Measurements from ENCODE around the gene CYP4F8. TPM values are rescaled to one million over a fixed set of nuclear protein-coding genes. Genes with fewer than 3 reads are reported as not detected.

Gene CYP4F8, protein sequence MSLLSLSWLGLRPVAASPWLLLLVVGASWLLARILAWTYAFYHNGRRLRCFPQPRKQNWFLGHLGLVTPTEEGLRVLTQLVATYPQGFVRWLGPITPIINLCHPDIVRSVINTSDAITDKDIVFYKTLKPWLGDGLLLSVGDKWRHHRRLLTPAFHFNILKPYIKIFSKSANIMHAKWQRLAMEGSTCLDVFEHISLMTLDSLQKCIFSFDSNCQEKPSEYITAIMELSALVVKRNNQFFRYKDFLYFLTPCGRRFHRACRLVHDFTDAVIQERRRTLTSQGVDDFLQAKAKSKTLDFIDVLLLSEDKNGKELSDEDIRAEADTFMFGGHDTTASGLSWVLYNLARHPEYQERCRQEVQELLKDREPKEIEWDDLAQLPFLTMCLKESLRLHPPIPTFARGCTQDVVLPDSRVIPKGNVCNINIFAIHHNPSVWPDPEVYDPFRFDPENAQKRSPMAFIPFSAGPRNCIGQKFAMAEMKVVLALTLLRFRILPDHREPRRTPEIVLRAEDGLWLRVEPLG
- total RNA-seq: 10 to 100 TPM in 2 of 4 donors, 1 to 10 TPM in 2; 4.6 to 16.4 (median 9.1) TPM

DNA sequence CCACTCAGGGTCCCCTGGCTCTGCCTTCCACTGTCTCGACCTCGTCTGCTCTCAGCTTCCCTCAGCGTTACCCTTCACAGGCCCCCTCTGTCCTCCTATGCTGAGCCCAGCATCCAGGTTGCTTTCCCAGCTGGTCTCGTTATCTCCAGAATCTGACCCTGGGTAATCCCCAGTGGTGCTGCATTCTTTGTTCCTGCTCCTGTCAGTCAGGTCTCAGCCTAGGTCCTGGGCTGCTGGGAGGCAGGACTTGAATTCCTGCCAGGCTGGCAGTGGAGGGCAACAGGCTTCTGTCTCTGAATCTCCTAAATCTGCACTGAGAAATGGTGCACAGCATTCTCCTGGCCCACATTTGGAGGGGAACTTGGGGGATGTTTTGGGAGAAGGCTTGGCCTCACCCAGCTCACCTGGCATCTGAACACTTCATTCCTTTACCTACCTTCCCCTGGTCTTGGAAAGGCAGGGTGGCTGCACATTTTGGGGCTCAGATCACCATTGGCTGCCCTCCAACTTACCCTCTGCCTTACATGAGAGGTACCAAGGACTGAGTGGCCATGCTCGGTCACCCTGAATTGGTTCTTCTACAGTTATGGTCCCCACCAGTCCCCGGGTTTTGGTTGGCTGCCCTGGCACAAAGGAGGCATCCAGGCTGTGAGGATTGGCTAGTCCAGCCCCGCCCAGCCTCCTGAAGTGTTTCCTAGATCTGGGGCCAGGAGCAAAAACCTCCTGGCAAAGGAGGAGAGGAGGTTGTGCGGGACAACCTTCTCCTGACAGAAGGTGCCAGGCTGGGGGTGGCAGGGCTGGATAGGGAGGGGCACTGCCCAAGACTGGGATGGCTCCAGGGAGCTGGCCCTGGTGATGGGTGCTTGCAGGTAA lies at the start of gene CYP4F8:
Gene CYP4F8 (plus strand): TSS at position 712 of the 873 bp plus-strand sequence. CDS start 399 bp downstream, outside the sequence.
- intact Hi-C loops (cut with DNase I; ENCODE audit: low total_unique reads): no loop called here
- DNase-seq (ENCODE audit: low spot score in 2 of 2): peak in 1 of 2 donors; percentile 57
- 29 to 35% methylated on average over 8 of the region's 8 CpGs for WGBS, 2 donors
- TF ChIP-seq POLR2A (IDR thresholded peaks at IDR 0.05): no peak
- TF ChIP-seq, protein P1, sequence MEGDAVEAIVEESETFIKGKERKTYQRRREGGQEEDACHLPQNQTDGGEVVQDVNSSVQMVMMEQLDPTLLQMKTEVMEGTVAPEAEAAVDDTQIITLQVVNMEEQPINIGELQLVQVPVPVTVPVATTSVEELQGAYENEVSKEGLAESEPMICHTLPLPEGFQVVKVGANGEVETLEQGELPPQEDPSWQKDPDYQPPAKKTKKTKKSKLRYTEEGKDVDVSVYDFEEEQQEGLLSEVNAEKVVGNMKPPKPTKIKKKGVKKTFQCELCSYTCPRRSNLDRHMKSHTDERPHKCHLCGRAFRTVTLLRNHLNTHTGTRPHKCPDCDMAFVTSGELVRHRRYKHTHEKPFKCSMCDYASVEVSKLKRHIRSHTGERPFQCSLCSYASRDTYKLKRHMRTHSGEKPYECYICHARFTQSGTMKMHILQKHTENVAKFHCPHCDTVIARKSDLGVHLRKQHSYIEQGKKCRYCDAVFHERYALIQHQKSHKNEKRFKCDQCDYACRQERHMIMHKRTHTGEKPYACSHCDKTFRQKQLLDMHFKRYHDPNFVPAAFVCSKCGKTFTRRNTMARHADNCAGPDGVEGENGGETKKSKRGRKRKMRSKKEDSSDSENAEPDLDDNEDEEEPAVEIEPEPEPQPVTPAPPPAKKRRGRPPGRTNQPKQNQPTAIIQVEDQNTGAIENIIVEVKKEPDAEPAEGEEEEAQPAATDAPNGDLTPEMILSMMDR (IDR thresholded peaks at IDR 0.05): no peak
- H3K4me3 ChIP-seq (ENCODE audit: low read depth, poor library complexity, severe bottlenecking): no peak within 1 kb of the TSS

DNA sequence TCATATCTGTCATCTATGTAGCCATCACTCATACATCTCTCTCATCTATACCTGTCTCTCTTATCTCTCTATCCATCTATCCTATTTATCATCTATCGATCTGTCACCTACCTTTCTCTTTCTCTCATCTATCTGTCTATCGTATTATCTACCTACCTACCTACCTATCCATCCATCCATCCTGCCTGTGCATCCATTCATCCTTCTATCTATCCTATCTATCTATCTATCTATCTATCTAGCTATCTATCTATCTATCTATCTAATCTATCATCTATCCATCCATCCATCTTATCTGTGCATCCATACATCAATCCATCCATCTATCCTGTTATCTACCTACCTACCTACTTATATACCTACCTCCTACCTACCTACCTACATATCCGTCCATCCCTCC lies 44.6 kb upstream of the CYP4F8 start:
- no peak for TF ChIP-seq POLR2A (IDR thresholded peaks at IDR 0.05)
- TF ChIP-seq, protein P1 (IDR thresholded peaks at IDR 0.05): no peak
- H3K4me3 ChIP-seq (ENCODE audit: low read depth, poor library complexity, severe bottlenecking): no peak overlapping the region
- no peak for DNase-seq (ENCODE audit: low spot score in 2 of 2)
- 78 to 88% methylated on average over 3 of the region's 3 CpGs for WGBS, 2 donors
- intact Hi-C loops (cut with DNase I; ENCODE audit: low total_unique reads): no loop called here

DNA sequence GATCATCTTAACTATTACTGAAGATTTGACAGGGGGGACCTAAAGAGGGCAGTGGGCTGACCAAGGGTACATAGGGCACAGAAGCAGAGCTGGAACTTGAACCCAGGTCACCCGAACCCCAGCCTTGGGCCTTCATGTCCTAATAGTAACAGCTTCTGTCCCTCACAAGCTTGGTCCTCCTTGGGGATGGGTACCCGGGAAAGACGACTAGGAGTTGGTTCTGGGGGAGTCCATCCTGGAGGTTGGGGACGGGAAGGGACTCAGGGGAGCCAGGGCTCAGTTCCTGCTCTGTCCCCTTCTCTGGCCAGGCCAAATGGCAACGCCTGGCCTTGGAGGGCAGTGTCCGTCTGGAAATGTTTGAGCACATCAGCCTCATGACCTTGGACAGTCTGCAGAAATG lies 39.6 kb upstream of the CYP4F8 start:
- TF ChIP-seq, protein P1 (IDR thresholded peaks at IDR 0.05): no peak
- no peak for TF ChIP-seq POLR2A (IDR thresholded peaks at IDR 0.05)
- intact Hi-C loops (cut with DNase I; ENCODE audit: low total_unique reads): no loop called here
- WGBS, 2 donors: 61 to 67% methylated on average over 6 of the region's 6 CpGs
- no peak overlapping the region for H3K4me3 ChIP-seq (ENCODE audit: low read depth, poor library complexity, severe bottlenecking)
- DNase-seq (ENCODE audit: low spot score in 2 of 2): peak in 1 of 2 donors; percentile 80

DNA sequence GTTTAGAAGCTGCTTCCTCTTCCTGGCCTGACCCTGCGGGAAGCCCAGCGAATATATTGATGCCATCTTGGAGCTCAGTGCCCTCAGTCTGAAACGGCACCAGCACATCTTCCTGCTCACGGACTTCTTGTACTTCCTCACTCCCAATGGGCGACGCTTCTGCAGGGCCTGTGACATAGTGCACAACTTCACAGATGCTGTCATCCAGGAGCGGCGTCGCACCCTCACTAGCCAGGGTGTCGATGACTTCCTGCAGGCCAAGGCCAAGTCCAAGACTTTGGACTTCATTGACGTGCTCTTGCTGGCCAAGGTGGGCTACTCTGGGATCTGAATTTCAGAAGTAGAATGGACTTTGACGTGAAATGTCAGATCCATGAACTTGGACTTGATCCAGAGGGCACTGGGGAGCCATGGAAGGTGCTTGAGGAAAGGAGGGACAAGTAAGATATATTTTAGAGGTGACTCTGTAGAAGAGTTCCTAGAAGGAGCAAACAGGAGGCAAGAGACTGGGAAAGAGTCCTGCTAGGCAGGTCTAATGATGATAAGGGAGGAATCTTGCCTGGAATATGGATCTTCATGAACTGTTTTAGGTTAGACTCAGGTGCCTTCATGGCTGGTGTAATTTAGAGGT lies 38.4 kb upstream of the CYP4F8 start:
- no peak for TF ChIP-seq POLR2A (IDR thresholded peaks at IDR 0.05)
- TF ChIP-seq, protein P1 (IDR thresholded peaks at IDR 0.05): no peak
- H3K4me3 ChIP-seq (ENCODE audit: low read depth, poor library complexity, severe bottlenecking): no peak overlapping the region
- DNase-seq (ENCODE audit: low spot score in 2 of 2): peak in 1 of 2 donors; percentile 46
- intact Hi-C loops (cut with DNase I; ENCODE audit: low total_unique reads): no loop called here
- 79 to 82% methylated on average over 12 of the region's 12 CpGs for WGBS, 2 donors

DNA sequence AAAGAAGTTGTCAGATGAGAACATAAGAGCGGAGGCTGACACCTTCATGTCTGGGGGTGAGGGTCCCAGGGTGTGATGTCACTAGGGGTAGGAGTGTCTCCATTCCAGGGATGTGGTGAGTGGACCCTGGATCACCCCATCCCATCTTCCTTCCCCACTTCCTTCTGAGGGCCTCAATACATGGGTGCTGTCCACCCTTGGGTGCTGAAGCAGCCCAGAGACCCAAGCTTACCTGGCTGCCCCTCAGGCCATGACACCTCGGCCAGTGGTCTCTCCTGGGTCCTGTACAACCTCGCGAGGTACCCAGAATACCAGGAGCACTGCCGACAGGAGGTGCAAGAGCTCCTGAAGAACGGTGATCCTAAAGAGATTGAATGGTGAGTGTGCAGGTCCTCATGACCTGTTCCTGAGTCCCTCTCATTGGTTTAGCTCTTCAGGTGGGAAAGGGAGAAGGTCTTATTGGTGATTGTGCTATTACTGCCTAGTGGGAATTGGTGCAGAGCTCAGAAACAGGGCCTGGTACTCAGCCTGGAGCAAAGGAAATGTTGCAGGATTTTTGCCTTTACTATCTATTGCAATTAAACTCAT lies 37.7 kb upstream of the CYP4F8 start:
- no peak for TF ChIP-seq POLR2A (IDR thresholded peaks at IDR 0.05)
- TF ChIP-seq, protein P1 (IDR thresholded peaks at IDR 0.05): no peak
- H3K4me3 ChIP-seq (ENCODE audit: low read depth, poor library complexity, severe bottlenecking): no peak overlapping the region
- peak in 1 of 2 donors; percentile 46 for DNase-seq (ENCODE audit: low spot score in 2 of 2)
- intact Hi-C loops (cut with DNase I; ENCODE audit: low total_unique reads): no loop called here
- 61 to 72% methylated on average over 6 of the region's 6 CpGs for whole genome bisulfite sequencing, 2 donors

All from lower leg skin (tissue), 4 donors.